Stimulated activated CD4-positive, alpha-beta T cell treated with anti-CD3 and anti-CD28 coated beads, Interleukin-2, amount 100 ng/mL, for 4 hours (primary cell): ENCODE measurements around the gene IGSF21.

Experiments used
- DNase-seq: peaks from one replicate; pipeline ENCODE4 v3.0.0-alpha.2; 2020; ENCODE audit warnings: low read depth

IGSF21 gene

DNA sequence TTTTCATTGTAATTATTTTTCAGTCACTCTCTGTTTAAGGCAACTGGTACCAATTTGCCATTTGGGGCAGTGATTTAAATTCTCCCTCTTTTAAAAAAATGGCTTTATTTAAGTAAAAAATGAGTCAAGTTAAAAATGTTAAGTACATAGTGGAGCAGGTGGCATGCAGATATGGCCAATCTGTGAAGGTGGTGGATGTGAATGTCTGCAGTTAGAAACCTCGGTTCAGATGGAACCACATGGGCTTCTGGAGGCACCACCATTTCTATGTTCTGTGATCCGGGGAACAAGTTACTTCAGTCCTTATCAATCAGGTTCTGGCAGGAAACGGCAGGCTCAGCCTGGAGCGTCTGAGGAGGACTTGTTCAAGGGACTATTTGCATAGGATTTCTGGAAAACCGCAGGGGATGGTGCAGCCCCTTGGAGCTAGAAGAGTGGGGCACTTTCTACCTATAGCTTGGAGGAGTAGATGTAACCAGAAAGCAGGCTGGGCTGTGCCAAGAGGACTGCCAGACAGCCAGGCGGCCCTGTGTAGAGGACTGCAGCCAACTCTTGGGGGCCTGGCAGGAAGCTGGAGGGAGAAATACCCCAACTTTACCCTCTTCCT, 12.3 kb downstream of the IGSF21 start:
- DNase-seq = no peak

DNA sequence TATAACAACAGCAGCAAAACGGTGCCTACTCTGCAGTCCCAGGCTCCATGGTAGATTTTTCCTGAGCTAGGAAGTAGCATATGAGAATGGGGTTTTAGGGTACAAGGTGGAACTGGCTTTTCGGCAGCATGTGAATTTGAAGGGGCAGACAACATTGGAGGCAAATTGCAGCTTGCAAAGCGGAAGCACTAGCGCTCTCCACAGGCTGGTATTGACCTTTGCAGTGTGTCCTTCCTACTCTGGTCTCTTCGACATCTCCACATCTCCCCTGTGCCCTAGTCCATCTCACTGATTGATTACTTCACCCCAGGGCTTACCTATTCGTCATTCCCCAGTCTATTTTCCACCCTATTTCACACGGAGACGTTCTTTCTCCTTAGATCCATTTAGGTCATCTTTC, 13.0 kb downstream of the IGSF21 start:
- no peak for DNase-seq

DNA sequence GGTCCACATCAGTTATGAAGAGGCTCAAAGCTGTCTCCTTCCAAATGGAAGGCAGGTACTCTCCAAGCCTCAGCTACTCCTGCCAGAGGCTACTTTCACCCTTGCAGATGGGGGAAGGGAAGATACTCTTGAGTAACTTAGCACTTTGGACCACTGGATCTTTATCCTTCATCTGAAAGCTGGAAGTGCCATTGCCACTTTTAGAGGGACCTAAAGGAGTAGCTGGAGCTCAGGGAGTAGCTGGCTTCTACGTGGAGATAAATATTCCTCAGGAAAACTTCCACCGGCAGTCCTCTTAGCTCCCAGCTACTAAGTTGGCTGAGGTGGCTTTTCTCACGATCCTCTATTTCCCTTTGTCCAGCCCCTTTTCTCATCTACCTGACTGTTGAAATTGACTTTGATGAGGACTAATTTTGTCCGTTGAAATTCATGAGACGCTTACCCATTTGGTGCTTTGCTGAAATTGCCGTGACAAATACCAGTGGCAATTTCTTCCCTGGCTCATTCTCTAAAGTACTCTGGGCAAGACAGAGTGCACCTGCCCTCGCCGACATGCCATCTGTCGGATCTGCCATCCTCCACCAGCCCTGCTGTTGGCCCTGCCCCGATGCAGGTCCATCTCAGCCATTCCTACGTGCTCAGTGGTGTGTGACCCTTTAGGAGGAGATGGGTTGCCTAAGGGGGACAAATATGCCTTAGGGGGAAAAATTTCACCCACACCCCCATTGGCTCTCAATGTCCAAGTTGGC, 13.6 kb downstream of the IGSF21 start:
- no peak for DNase-seq

DNA sequence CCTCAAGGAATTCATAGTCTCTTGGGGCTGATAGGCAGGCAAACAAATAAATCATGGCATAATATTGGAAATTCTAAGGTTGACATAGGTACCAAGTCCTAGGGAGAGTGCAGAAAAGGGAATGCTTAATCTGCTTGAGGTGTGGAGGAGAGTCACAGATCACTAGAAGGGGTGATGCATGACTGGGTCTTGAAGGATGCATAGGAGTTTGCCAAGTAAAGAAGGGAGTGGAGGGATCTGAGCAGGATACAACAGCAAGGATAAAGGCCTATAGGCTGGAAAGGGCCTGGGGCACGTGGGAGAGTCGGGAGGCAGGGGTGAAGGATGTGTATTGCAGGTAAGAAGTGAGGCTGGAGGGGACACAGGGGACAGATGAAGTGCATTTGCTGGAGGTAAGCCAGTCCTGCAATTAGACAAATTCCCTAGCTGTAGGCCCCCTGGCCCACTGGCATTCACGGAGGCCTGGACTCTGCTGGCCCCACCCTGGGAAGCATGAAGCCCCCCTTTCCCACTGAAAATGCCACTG, 15.9 kb downstream of the IGSF21 start:
- no peak for DNase-seq

DNA sequence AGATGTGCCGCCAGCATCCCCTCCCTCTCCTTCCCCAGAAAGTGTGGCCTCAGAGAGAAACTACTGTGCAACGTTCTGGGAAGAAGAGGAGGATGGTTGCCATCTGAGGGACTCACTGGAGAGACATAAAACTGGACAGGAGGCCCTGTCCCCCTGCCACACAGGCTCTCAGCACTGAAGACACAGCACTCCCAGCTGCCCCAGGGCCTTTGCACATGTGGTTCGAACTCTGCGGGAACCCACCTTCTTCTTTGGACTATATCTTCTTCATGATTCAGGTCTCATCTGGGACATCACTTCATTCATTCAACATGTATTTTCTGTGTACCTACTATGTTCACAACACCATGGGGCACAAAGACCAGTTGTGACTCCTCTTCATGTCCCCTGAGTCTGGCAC, 17.4 kb downstream of the IGSF21 start:
- DNase-seq = no peak

DNA sequence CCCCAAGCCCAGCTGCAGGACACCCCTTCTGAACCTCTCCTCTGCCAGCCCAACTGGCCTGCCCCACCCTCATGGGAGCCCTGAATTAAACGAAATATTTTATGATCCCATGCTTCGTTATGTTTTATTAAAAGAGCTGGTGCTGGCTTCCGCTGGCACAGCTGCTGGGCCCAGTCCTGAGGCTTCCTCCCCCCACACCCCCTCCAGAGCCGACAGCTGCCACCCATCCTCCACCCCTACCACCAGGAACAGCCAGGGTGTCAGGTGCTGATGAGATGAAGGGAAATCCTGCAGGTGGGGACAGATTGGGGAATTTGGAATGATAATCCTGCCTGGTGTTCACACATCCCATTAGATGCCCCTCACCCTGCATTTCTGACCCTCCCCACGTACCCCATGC, 19.0 kb downstream of the IGSF21 start:
- DNase-seq = no peak

DNA sequence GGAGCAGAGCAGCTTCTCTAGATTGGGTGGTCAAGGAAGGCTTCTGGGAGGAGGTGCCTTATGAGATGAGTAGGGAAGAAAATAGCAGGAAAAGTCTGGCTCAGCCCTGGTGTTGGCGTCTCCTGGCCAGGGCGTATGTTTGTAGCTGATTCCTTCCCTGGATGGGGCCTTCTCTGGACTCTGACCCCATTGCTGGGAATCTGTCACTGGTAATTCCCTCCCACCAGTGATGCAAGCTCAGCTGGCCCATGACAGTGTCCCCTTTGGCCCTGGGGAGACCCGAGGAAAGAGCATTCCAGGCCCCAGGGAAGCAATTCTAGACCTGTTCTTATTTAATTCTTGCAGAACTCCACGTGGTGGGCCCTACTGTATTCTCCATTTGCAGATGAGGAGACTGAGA, 20.7 kb downstream of the IGSF21 start:
- no peak for DNase-seq

DNA sequence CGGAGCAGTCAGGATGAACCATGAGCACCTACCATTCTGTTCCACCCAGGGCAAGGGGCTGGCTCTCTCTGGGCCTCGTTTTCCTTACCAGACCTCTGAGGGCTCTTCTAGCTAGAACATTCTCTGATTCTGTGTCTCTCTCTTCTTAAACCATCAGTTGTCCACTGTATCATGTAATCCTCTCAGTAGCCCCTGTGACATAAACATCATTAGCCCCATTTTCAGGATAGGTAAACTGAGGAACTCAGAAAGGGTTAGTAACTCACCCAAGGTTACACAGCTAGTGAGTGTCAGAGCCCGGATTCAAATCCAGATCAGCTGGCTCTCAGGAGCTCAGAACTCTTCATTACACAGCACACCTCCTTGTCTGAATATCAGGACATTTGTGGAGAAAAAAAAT, 22.8 kb downstream of the IGSF21 start:
- no peak for DNase-seq

DNA sequence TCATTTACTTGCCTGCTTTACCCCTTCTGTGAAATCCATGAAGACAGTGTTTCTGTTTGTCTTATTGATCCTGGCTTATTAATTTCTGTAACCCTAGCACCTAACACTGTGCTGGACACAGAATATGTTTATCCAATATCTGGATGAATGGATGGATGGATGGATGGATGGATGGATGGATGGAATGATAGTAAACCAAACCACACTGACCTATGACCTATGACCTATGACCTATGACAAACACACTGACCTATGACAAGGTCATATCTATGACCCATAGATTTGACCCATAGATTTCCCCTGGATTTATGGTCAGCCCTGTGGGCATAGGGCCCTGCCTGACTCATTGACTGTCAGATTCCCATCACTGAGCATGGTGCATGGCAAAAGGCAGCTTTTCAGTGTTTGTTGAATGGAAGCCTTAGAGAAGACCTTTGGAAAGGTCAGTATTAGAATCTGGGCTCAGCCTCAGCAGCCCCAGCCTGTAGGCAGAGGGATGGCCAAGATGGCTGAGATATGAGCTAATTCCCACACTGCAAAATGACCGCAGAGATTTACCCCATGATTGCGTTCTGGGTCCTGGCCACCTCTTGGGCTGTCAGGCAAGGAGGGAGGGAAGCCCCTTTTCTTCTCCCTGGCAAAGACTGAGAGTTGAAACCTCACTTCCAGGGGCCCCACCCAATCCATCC, 24.6 kb downstream of the IGSF21 start:
- DNase-seq = no peak

DNA sequence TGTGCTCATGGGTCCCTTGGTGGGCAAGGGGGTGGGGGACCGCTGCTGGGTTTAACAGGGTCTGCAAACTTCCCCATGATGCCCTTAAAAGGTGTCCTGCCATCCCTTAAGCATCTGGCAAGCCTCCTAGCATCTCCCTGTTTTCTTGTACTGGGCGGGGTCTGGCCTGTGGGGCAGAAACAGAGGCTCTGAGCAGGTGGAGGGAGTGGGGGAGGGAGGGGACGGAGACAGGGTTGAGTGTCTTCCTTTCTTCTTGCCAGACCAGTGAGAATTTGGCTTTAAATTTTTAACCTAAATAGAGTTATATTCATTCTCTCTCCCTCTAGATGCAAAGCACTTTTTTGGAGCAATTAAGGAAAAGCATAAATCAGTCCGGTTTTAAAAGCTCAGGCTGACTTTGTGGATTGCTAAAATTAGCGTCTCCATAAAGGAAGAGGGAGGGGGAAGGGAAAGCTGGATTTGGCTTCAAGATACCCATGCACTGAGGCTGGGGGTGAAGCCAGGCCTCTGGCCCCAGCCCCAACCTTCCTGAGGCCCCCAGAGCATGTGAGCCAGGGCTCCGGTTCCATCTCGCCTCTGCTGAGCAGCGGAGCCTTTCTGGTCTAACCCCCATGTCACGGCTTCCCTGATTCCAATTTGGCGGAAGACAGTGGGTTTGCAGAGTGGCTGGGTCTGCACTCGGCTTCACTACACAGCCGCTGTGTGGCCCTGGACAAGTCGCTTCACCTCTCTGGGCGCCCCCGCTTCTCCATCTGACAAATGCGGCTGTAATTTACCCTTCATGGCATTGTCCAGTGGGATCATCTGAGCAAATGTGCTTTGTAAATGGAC, 25.3 kb downstream of the IGSF21 start:
- no peak for DNase-seq

DNA sequence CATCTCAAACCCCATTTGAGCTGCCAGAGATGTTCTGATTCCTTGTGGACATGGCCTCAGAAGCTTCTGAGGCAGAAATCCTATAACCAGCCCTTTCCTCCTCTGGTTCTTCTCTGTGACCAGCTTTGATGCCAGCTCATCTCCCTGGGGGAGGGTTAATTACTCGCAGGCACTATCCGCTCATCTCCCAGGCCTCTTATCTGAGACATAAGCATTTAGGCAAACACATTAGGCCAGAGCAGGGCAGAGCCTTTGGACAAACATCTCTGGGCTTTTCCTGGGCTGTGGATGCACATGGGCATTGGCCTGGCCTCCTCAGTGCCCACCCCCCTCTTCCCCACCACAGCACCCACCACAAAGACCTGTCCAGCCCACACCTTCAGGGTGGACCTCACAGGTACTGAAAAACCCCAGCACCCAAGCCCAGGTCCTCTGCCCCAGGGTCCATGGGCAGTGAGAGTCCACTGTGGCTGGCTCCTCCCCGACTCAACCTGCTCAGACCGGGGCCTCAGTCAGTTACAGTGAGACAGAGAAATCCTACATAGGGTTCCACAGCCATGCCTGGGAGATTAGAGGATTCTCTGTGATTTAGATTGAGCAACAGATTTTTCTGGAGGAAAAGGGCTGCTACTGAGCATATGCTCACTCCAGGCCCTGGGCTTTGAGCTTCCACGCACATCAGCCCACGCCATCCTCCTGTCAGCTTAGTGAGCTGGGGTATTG, 26.9 kb downstream of the IGSF21 start:
- no peak for DNase-seq

DNA sequence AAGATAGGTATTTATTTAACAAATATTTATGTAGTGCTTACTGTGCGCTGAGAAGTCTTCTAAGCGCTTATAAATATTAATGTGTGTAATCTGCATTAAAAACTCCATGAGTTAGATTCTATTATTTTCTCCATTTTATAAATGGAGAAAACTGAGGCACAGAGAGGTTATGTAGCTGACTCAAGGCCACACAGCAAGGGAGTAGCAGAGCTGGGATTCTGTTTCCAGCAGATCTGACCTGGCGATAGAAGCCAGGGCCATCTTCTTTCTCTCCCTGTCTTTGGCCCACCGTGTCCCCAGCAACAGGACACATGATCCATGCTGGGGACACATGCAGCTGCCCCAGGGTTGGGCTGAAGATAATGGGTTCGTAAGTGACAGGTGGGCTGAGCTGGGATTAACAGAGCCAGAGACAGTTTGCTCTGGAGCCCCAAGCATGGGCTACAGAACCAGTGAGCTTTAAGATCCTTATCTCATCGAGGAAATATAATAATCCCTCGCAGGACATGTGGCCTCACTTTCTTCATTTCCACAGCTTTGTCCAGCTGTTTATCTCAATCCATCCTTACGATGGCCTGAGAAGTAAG, 30.3 kb downstream of the IGSF21 start:
- no peak for DNase-seq

DNA sequence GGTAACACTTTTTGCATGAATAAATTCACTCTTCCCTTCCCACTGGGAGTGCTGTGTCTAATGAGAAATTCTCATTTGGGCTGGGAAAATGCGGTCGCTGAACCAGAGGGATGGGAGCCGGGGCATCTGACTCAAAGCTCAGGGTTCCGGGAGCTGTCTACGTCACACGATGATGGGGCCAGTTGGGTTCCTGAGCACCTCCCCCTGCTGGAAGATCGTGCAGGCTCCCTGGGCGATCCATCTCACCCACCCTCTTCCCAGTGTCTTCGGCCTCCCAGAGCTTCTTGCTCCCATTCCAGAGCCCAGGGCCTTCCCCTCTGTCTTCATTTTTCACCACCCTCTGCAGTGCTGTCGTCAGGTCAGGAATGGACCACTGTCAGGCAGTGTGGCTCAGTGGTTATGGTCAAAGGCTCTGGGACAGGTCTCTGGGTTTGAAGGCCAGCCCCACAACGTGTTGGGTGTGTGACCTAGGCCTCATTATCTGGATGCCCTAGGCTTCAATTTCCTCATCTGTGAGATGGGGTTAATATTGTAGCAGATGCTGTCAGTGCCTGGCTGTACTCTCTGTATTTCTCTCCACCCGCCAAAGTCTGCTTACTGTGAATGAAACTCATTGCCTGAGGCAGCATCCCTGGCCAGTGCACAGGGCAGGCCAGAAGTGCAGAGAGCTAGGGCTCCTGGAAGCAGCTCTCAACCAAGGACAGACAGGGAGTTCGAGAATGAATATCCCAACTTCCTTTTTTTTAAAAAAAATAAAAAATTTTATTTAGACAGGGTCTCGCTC, 31.8 kb downstream of the IGSF21 start:
- DNase-seq = no peak

DNA sequence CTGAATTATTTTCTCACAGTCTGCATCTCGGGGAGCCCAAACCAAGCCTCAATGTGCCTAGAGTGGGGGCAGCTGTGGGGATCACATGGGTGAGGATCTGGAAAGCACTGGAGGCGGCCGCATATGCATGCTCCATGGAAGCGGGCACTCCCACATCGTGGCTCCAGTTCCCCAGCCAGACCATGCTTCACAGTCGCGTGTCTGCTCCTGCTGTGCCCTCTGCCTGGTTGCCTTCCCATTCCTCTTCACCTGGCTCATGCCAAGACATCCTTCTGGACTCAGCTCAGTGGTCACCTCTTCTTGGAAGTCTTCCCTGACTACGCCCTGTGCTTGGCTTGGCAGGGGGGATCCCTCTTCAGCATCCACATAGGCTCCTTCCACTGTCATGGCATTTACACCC, 32.8 kb downstream of the IGSF21 start:
- no peak for DNase-seq

DNA sequence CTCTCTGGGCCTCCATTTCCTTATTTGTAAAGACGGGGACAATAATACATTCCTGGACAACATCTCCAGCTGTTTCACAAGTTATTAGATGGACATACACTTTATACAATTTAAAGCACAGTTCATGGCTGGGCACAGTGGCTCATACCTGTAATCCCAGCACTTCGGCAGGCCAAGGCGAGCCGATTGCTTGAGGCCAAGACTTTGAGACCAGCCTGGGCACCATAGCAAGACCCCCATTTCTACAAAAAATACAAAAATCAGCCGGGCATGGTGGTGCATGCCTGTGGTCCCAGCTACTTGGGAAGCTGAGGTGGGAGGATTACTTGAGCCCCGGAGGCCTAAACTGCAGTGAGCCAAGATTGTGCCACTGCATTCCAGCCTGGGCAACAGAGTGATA, 34.1 kb downstream of the IGSF21 start:
- DNase-seq = no peak

DNA sequence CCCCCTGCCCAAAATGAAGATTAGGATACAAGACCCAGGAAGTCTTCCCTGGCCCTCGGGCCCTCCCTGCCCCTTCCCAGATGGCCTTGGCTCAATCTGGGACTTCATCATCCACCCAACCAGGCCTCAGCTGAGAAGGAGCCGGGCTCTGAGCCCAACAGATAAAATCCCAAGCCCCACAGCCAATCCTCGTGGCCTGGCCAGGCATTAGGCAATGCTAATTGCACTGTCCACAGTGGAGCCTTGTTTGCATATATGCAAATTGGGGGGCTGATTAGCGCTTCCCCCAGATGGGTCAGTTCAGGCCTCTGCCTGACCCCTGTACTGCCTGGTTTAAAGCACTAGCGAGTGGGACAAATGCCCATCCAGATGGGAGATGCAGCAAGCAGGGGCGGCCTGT, 34.9 kb downstream of the IGSF21 start:
- no peak for DNase-seq

DNA sequence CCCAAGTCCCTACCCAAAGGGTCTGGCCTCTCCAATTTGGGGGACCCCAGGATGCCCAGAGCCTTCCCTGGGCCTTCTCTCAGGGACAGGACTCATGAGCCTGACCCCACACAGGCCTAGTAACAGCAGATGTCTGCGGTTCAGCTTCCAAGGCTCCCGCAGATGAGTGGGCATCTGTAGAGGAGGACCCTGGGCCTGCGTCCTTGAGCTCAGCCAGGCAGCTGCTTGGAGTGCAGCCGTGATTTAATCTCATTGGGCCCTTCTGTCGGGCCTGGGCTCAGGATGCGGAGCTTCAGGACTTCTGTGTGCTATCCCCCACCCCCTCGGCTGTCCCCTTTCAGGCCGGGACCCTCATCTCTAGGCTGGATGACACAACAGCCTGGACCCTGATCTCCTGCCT, 35.4 kb downstream of the IGSF21 start:
- no peak for DNase-seq

DNA sequence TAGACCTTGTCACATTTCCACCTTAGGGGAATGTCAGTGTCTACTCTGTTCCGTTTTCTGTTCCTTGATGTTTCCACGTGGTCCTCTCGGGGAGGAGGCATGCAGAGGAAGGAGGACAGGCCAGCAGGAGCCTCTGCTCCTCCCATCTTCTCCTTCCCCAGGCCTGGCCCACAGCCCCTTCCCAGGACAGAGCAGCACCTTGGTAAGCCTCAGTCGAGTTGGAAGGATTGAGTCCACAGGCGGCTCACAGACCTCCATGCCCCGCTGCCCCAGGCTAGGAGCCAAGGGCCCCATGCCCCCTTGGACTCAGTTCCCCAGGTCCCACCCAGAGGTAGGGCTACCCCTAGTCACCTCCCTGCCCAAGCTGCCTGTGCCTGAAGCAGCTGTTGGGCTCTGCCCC, 36.5 kb downstream of the IGSF21 start:
- DNase-seq = no peak

DNA sequence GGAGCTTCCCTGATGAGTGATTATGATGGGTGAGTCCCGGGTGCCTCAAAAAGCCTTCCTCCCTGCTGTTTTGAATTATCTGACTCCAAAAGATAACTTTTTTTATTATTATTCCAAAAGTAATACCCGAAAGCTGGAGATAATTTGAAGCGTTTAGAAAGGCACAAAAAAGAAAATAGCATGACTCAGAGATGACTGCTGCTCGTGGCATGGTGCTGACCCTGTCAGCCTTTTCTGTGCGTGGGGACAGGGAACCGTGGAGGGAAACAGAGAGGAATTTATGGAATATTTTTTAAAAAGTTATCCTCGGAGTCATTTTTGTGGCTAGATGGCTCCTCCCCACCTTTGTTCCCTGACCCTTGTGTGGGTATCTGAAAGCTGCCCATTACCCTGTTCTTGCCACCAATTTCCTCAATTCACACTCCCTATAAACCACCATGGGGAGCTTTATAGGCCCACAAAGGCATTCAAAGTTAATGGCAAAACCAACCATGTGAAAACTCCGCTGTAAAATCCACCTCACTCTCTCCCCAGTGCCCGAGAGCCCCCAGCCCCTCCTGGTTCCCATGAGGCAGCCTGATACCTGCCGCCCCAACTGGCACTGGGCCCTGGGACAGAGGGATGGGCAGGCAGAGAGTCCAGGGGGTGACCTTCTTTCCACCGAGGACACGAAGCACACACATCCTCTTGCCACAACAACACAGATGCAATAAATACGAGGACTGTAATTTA, 37.5 kb downstream of the IGSF21 start:
- no peak for DNase-seq
